ENCODE measurements around the gene BMPR2. TPM values are rescaled to one million over a fixed set of nuclear protein-coding genes. Genes with fewer than 3 reads are reported as not detected.
"Not testable (repeated sequence)": the region's sequence is repeated elsewhere in the genome, so short reads cannot be mapped to it uniquely, and the experiment has no call there.

Gene BMPR2
- polyA plus RNA-seq, 1 donor (not counting 4 experiments of a cell fraction or from before 2014, with no cell fraction given): 31.9 TPM

- H3K36me3 ChIP-seq (ENCODE audit: control insufficient read depth in 2 of 2, extremely low read depth in 1 of 2, insufficient read depth in 2 of 2, low read length in 2 of 2); H3K27ac ChIP-seq (ENCODE audit: control insufficient read depth, insufficient read depth, low read length); H3K4me3 ChIP-seq (ENCODE audit: control insufficient read depth in 2 of 3, extremely low read depth in 1 of 3, insufficient read depth in 2 of 3, low read depth in 1 of 3, low read length in 3 of 3); H3K4me2 ChIP-seq (ENCODE audit: control insufficient read depth, extremely low read depth, insufficient read depth, low read depth, low read length); DNase-seq (ENCODE audit: low read depth, low spot score); dilution Hi-C loops (cut with MboI; ENCODE audit: extremely low pct_ligation_motif_present, low sequenced_read_pairs); H3K4me1 ChIP-seq (ENCODE audit: control insufficient read depth, extremely low read depth, insufficient read depth, low read length); H2AFZ ChIP-seq (ENCODE audit: control insufficient read depth, low read length); H3K9me1 ChIP-seq (ENCODE audit: control insufficient read depth, extremely low read depth, insufficient read depth, low read length); H3K79me2 ChIP-seq (ENCODE audit: control insufficient read depth, insufficient read depth, low read length); H4K20me1 ChIP-seq (ENCODE audit: control insufficient read depth, extremely low read depth, insufficient read depth, low read length); H3K27me3 ChIP-seq (ENCODE audit: control insufficient read depth, extremely low read depth, insufficient read depth, low read length); FAIRE-seq; H3K9me3 ChIP-seq (ENCODE audit: control insufficient read depth, low read depth, low read length); H3K9ac ChIP-seq (ENCODE audit: control insufficient read depth, extremely low read depth, insufficient read depth, low read length): not testable (repeated sequence)
These were observed 127.1 kb downstream of the BMPR2 start for GRCh38 chr2:202503276-202503675.

- no peak overlapping the region for H2AFZ ChIP-seq (ENCODE audit: control insufficient read depth, low read length)
- no peaks in the 10 kb centered on the region for H4K20me1 ChIP-seq (ENCODE audit: control insufficient read depth, extremely low read depth, insufficient read depth, low read length)
- H3K27me3 ChIP-seq (ENCODE audit: control insufficient read depth, extremely low read depth, insufficient read depth, low read length): no peaks in the 10 kb centered on the region
- DNase-seq (ENCODE audit: low read depth, low spot score) (no peak), FAIRE-seq (no peak)
- TF ChIP-seq CTCF (optimal IDR thresholded peaks at IDR 0.05 in 1 of 3, IDR thresholded peaks at IDR 0.05 in 1 of 3, conservative IDR thresholded peaks at IDR 0.05 in 1 of 3; ENCODE audit: extremely low read depth in 1 of 3, insufficient read depth in 2 of 3, low read length in 3 of 3) (no peak), EZH2 (IDR thresholded peaks at IDR 0.05; ENCODE audit: low read length) (no peak)
- peaks cover 5% of the 10 kb centered on the region for H3K4me1 ChIP-seq (ENCODE audit: control insufficient read depth, extremely low read depth, insufficient read depth, low read length)
- H3K27ac ChIP-seq (ENCODE audit: control insufficient read depth, insufficient read depth, low read length): no peak overlapping the region
- H3K4me2 ChIP-seq (ENCODE audit: control insufficient read depth, extremely low read depth, insufficient read depth, low read depth, low read length): no peak overlapping the region
- H3K9ac ChIP-seq (ENCODE audit: control insufficient read depth, extremely low read depth, insufficient read depth, low read length): no peak overlapping the region
- no peaks in the 10 kb centered on the region for H3K9me3 ChIP-seq (ENCODE audit: control insufficient read depth, low read depth, low read length)
- no peak overlapping the region for H3K4me3 ChIP-seq (ENCODE audit: control insufficient read depth in 2 of 3, extremely low read depth in 1 of 3, insufficient read depth in 2 of 3, low read depth in 1 of 3, low read length in 3 of 3)
- dilution Hi-C loops (cut with MboI; ENCODE audit: extremely low pct_ligation_motif_present, low sequenced_read_pairs): no loop called here
- H3K79me2 ChIP-seq (ENCODE audit: control insufficient read depth, insufficient read depth, low read length): no peaks in the 10 kb centered on the region
- peaks cover 0 to 1% of the 10 kb centered on the region in 2 experiments for H3K36me3 ChIP-seq (ENCODE audit: control insufficient read depth in 2 of 2, extremely low read depth in 1 of 2, insufficient read depth in 2 of 2, low read length in 2 of 2)
- no peaks in the 10 kb centered on the region for H3K9me1 ChIP-seq (ENCODE audit: control insufficient read depth, extremely low read depth, insufficient read depth, low read length)
These were observed 132.6 kb downstream of the BMPR2 start for GRCh38 chr2:202508686-202509085.

- Histone ChIP-seq H3K36me3 (ENCODE audit: control insufficient read depth in 2 of 2, extremely low read depth in 1 of 2, insufficient read depth in 2 of 2, low read length in 2 of 2) (peaks cover 0 to 4% of the 10 kb centered on the region in 2 experiments), H3K79me2 (ENCODE audit: control insufficient read depth, insufficient read depth, low read length) (no peaks in the 10 kb centered on the region), H4K20me1 (ENCODE audit: control insufficient read depth, extremely low read depth, insufficient read depth, low read length) (no peaks in the 10 kb centered on the region), H3K4me2 (ENCODE audit: control insufficient read depth, extremely low read depth, insufficient read depth, low read depth, low read length) (no peak overlapping the region), H3K27ac (ENCODE audit: control insufficient read depth, insufficient read depth, low read length) (peak overlapping the region; percentile 49), H2AFZ (ENCODE audit: control insufficient read depth, low read length) (no peak overlapping the region), H3K9ac (ENCODE audit: control insufficient read depth, extremely low read depth, insufficient read depth, low read length) (no peak overlapping the region), H3K9me1 (ENCODE audit: control insufficient read depth, extremely low read depth, insufficient read depth, low read length) (no peaks in the 10 kb centered on the region), H3K4me1 (ENCODE audit: control insufficient read depth, extremely low read depth, insufficient read depth, low read length) (peaks cover 5% of the 10 kb centered on the region), H3K4me3 (ENCODE audit: control insufficient read depth in 2 of 3, extremely low read depth in 1 of 3, insufficient read depth in 2 of 3, low read depth in 1 of 3, low read length in 3 of 3) (no peak overlapping the region), H3K9me3 (ENCODE audit: control insufficient read depth, low read depth, low read length) (no peaks in the 10 kb centered on the region), H3K27me3 (ENCODE audit: control insufficient read depth, extremely low read depth, insufficient read depth, low read length) (no peaks in the 10 kb centered on the region)
- dilution Hi-C loops (cut with MboI; ENCODE audit: extremely low pct_ligation_motif_present, low sequenced_read_pairs): no loop called here
- DNase-seq (ENCODE audit: low read depth, low spot score) (peak; percentile 9), FAIRE-seq (peak; percentile 63)
- TF ChIP-seq EZH2 (IDR thresholded peaks at IDR 0.05; ENCODE audit: low read length): no peak
- TF ChIP-seq CTCF (optimal IDR thresholded peaks at IDR 0.05 in 1 of 3, IDR thresholded peaks at IDR 0.05 in 1 of 3, conservative IDR thresholded peaks at IDR 0.05 in 1 of 3; ENCODE audit: extremely low read depth in 1 of 3, insufficient read depth in 2 of 3, low read length in 3 of 3): no peak
These were observed 134.8 kb downstream of the BMPR2 start for GRCh38 chr2:202510911-202511310.

All from keratinocyte (primary cell).